Erythroblast (primary cell): ENCODE measurements around the gene NLRP4.

Experiments used
- GATA1 ChIP-seq: IDR thresholded peaks from 2 replicates; pipeline ENCODE4 v1.6.1; 2011; ENCODE audit warnings: low read depth, mild to moderate bottlenecking, control low read depth, low read length, moderate library complexity
- POLR2A ChIP-seq: IDR thresholded peaks from 2 replicates; pipeline ENCODE4 v1.6.1; 2011; ENCODE audit warnings: mild to moderate bottlenecking, low read length

DNA sequence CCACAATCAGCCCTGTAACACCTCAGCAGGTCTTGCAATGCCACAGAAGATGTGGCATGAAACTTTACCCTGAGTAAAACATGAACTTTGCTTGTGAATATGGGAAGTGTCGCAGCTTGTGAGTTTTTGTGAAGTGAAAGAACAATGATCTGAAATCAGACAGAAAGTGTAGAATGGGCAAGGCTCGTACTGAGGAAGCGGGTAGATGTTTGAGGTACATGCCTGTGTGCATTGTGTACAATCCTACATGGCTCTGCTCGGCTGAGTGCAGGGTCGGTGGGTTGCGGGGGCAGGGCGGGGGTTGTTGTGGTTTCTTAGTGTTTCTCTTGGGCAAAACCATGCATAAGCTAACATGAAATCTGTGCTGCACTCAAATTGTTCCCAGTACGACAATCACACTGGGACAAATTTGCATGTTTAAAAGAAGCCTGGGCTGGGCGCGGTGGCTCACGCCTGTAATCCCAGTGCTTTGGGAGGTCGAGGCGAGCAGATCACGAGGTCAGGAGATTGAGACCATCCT, 94.7 kb downstream of the NLRP4 start:
- TF ChIP-seq POLR2A (no peak), GATA1 (no peak)
